HEK293 (cell line): ENCODE data around the gene KRT16.

Source experiments
- CTCF ChIA-PET: fragments of 350-600 bp; formaldehyde crosslinking; extraction: SDS; loops from one replicate; lab custom pipeline; 2021; ENCODE audit warnings: antibody characterized with exemption; lab: Yijun Ruan, JAX
- POLR2A ChIA-PET: fragments of 300-600 bp; formaldehyde crosslinking; extraction: SDS; loops from one replicate; lab custom pipeline; 2020; ENCODE audit warnings: antibody characterized with exemption, inconsistent platforms; lab: Yijun Ruan, JAX
- H3K27ac ChIP-seq: fragments of 200-500 bp; sonication (Bioruptor generic); 2 replicates; pipeline ENCODE4 v1.5.1; 2014; ENCODE audit warnings: low read depth, low read length, control low read depth, inconsistent platforms; ENCODE audit errors: extremely low read depth
- H3K36me3 ChIP-seq, 2 experiments: fragments of 200-500 bp in 1 of 2; sonication (Bioruptor generic) in 1 of 2; 1 replicate in 1 of 2; 2 replicates in 1 of 2; pipeline ENCODE4 v1.5.1; 2014 to 2017; ENCODE audit warnings: inconsistent platforms in 2 of 2, low read length in 2 of 2; ENCODE audit not compliant: control insufficient read depth in 2 of 2, insufficient read depth in 1 of 2
- H3K4me1 ChIP-seq: fragments of 200-500 bp; sonication (Bioruptor generic); 2 replicates; pipeline ENCODE4 v1.5.1; 2014; ENCODE audit warnings: mild to moderate bottlenecking, low read length, inconsistent platforms; ENCODE audit not compliant: control insufficient read depth, insufficient read depth
- H3K4me3 ChIP-seq: 2 replicates; pipeline ENCODE4 v1.5.1; 2011; ENCODE audit warnings: low read depth, mild to moderate bottlenecking, control low read depth, low read length, moderate library complexity
- H3K9me3 ChIP-seq: fragments of 200-500 bp; sonication (Bioruptor generic); 2 replicates; pipeline ENCODE4 v1.5.1; 2014; ENCODE audit warnings: low read depth, low read length, inconsistent platforms; ENCODE audit not compliant: control insufficient read depth, insufficient read depth
- ATF2 ChIP-seq: fragments of 450-650 bp; formaldehyde crosslinking; IDR thresholded peaks from 2 replicates; pipeline ENCODE4 v1.5.1; 2016; ENCODE audit warnings: missing biosample characterization, missing genetic modification characterization, low read depth
- GLI4 ChIP-seq: fragments of 450-650 bp; formaldehyde crosslinking; IDR thresholded peaks from 2 replicates; pipeline ENCODE4 v1.5.1; 2016; ENCODE audit warnings: missing biosample characterization, missing genetic modification characterization
- HOXC10 ChIP-seq: sonication (generic); formaldehyde crosslinking; IDR thresholded peaks from 2 replicates; pipeline ENCODE4 v1.8.1; 2023; ENCODE audit warnings: mild to moderate bottlenecking, missing genetic modification reagents
- KLF1 ChIP-seq: fragments of 450-650 bp; formaldehyde crosslinking; IDR thresholded peaks from 2 replicates; pipeline ENCODE4 v1.5.1; 2016; ENCODE audit warnings: missing biosample characterization, missing genetic modification characterization
- KLF16 ChIP-seq: fragments of 450-650 bp; formaldehyde crosslinking; IDR thresholded peaks from 2 replicates; pipeline ENCODE4 v1.5.1; 2017; ENCODE audit warnings: missing biosample characterization, missing genetic modification characterization
- MZF1 ChIP-seq: fragments of 450-650 bp; formaldehyde crosslinking; IDR thresholded peaks from 2 replicates; pipeline ENCODE4 v1.5.1; 2017; ENCODE audit warnings: missing biosample characterization, missing genetic modification characterization, borderline replicate concordance
- TCF7L2 ChIP-seq: IDR thresholded peaks from 2 replicates; pipeline ENCODE4 v1.6.1; 2011; ENCODE audit warnings: low read depth, mild to moderate bottlenecking, inconsistent platforms, low read length, moderate library complexity, borderline replicate concordance
- ZBTB1 ChIP-seq: fragments of 450-650 bp; formaldehyde crosslinking; IDR thresholded peaks from 2 replicates; pipeline ENCODE4 v1.5.1; 2016; ENCODE audit warnings: missing biosample characterization, missing genetic modification characterization
- ZBTB21 ChIP-seq: fragments of 450-650 bp; formaldehyde crosslinking; IDR thresholded peaks from 2 replicates; pipeline ENCODE4 v1.5.1; 2017; ENCODE audit warnings: missing biosample characterization, missing genetic modification characterization
- ZFP69B ChIP-seq: fragments of 450-650 bp; formaldehyde crosslinking; IDR thresholded peaks from 2 replicates; pipeline ENCODE4 v1.5.1; 2016; ENCODE audit warnings: missing biosample characterization, missing genetic modification characterization
- ZNF133 ChIP-seq: fragments of 450-650 bp; formaldehyde crosslinking; IDR thresholded peaks from 2 replicates; pipeline ENCODE4 v1.5.1; 2016; ENCODE audit warnings: missing biosample characterization, missing genetic modification characterization
- ZNF148 ChIP-seq: fragments of 450-650 bp; formaldehyde crosslinking; IDR thresholded peaks from 2 replicates; pipeline ENCODE4 v1.5.0; 2017; ENCODE audit warnings: missing biosample characterization, missing genetic modification characterization, borderline replicate concordance
- ZNF175 ChIP-seq: fragments of 450-650 bp; formaldehyde crosslinking; IDR thresholded peaks from 2 replicates; pipeline ENCODE4 v1.5.1; 2016; ENCODE audit warnings: missing biosample characterization, missing genetic modification characterization
- ZNF184 ChIP-seq: fragments of 450-650 bp; IDR thresholded peaks from 2 replicates; pipeline ENCODE4 v1.5.1; 2018; ENCODE audit warnings: missing biosample characterization, mild to moderate bottlenecking, missing genetic modification characterization
- ZNF311 ChIP-seq: fragments of 450-650 bp; formaldehyde crosslinking; IDR thresholded peaks from 2 replicates; pipeline ENCODE4 v1.5.1; 2017; ENCODE audit warnings: missing biosample characterization, missing genetic modification characterization, borderline replicate concordance
- ZNF394 ChIP-seq: fragments of 450-650 bp; formaldehyde crosslinking; IDR thresholded peaks from 2 replicates; pipeline ENCODE4 v1.5.1; 2016; ENCODE audit warnings: missing biosample characterization, missing genetic modification characterization, mild to moderate bottlenecking, moderate library complexity, borderline replicate concordance
- ZNF423 ChIP-seq: fragments of 450-650 bp; formaldehyde crosslinking; IDR thresholded peaks from 2 replicates; pipeline ENCODE4 v1.5.1; 2016; ENCODE audit warnings: missing biosample characterization, missing genetic modification characterization
- ZNF426 ChIP-seq: fragments of 450-650 bp; formaldehyde crosslinking; IDR thresholded peaks from 2 replicates; pipeline ENCODE4 v1.5.1; 2017; ENCODE audit warnings: missing biosample characterization, missing genetic modification characterization, mild to moderate bottlenecking, inconsistent platforms, moderate library complexity
- ZNF433 ChIP-seq: fragments of 450-650 bp; formaldehyde crosslinking; IDR thresholded peaks from 2 replicates; pipeline ENCODE4 v1.5.1; 2016; ENCODE audit warnings: missing biosample characterization, missing genetic modification characterization, low read depth
- ZNF501 ChIP-seq: fragments of 450-650 bp; formaldehyde crosslinking; IDR thresholded peaks from 2 replicates; pipeline ENCODE4 v1.5.1; 2016; ENCODE audit warnings: missing biosample characterization, missing genetic modification characterization
- ZNF529 ChIP-seq: fragments of 450-650 bp; formaldehyde crosslinking; IDR thresholded peaks from 2 replicates; pipeline ENCODE4 v1.5.1; 2017; ENCODE audit warnings: missing genetic modification characterization, missing biosample characterization; ENCODE audit not compliant: insufficient replicate concordance
- ZNF549 ChIP-seq: fragments of 450-650 bp; IDR thresholded peaks from 2 replicates; pipeline ENCODE4 v1.5.1; 2018; ENCODE audit warnings: missing biosample characterization, missing genetic modification characterization, mild to moderate bottlenecking, inconsistent platforms, moderate library complexity
- ZNF677 ChIP-seq: fragments of 450-650 bp; IDR thresholded peaks from 2 replicates; pipeline ENCODE4 v1.5.0; 2018; ENCODE audit warnings: missing biosample characterization, mild to moderate bottlenecking, missing genetic modification characterization, moderate library complexity
- ZSCAN23 ChIP-seq: fragments of 450-650 bp; formaldehyde crosslinking; IDR thresholded peaks from 2 replicates; pipeline ENCODE4 v1.5.1; 2016; ENCODE audit warnings: missing biosample characterization, missing genetic modification characterization
- ZSCAN4 ChIP-seq: fragments of 450-650 bp; formaldehyde crosslinking; IDR thresholded peaks from 2 replicates; pipeline ENCODE4 v1.5.1; 2017; ENCODE audit warnings: missing biosample characterization, missing genetic modification characterization
- ZXDB ChIP-seq: fragments of 450-650 bp; formaldehyde crosslinking; IDR thresholded peaks from 2 replicates; pipeline ENCODE4 v1.5.1; 2016; ENCODE audit warnings: missing biosample characterization, missing genetic modification characterization
- TF ChIP-seq, protein P1 (sequence below): fragments of 450-650 bp; formaldehyde crosslinking; IDR thresholded peaks from 2 replicates; pipeline ENCODE4 v1.5.1; 2016; ENCODE audit warnings: missing biosample characterization, missing genetic modification characterization

KRT16 gene

GRCh38 chr17:41658846-41659245, 46.3 kb upstream of the KRT16 start:
- H3K4me3 ChIP-seq: no peak overlapping the region
- ChIA-PET CTCF (interaction anchor here (1.0 to 15.7 kb wide), 5 partner anchors 10 to 801 kb away, joined by 3 to 546 read pairs (median 109); no protein-coding TSS in a partner anchor), POLR2A (no interaction called here)
- H3K36me3 ChIP-seq: no peaks in the 10 kb centered on the region
- no peak overlapping the region for H3K27ac ChIP-seq
- no peaks in the 10 kb centered on the region for H3K9me3 ChIP-seq
- no peaks in the 10 kb centered on the region; the same call in 1 of the 2 replicates for H3K4me1 ChIP-seq
- TF ChIP-seq ZNF501 (tag by site-specific recombination) (no peak), ZNF133 (no peak), ZSCAN23 (tag by site-specific recombination) (no peak), ATF2 (tag by site-specific recombination) (no peak), ZBTB1 (tag by site-specific recombination) (no peak), ZNF426 (tag by site-specific recombination) (no peak), ZNF311 (tag by site-specific recombination) (no peak), ZXDB (tag by site-specific recombination) (no peak), ZSCAN4 (tag by site-specific recombination) (no peak), ZNF677 (tag by site-specific recombination) (no peak), TCF7L2 (no peak), ZFP69B (tag by site-specific recombination) (no peak), KLF1 (no peak), ZBTB21 (no peak), ZNF529 (tag by site-specific recombination) (no peak)
- TF ChIP-seq, protein P1, sequence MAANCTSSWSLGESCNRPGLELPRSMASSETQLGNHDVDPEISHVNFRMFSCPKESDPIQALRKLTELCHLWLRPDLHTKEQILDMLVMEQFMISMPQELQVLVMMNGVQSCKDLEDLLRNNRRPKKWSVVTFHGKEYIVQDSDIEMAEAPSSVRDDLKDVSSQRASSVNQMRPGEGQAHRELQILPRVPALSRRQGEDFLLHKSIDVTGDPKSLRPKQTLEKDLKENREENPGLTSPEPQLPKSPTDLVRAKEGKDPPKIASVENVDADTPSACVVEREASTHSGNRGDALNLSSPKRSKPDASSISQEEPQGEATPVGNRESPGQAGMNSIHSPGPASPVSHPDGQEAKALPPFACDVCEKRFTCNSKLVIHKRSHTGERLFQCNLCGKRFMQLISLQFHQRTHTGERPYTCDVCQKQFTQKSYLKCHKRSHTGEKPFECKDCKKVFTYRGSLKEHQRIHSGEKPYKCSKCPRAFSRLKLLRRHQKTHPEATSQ (tag by site-specific recombination): no peak

DNA sequence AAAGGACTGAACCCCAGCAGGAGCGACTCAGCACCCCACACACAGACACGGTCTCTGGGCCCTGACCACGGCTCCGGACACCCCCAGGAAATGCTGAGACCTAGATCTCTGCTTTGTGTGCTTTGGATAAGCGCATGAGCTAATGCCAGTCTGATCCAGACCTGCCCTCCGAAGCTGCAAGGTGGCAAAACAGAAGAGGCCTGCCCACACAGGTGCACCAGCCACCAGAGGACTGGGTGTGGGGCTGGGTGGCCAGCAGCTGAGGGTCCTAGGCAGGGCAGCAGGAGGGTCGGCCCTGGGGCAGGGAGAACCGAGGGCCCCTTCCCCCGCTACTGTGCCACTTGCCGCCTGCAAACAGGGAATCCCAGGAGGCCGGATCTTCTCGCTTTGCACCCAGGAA, 45.4 kb upstream of the KRT16 start:
- Histone ChIP-seq H3K36me3 (no peaks in the 10 kb centered on the region), H3K4me3 (no peak overlapping the region), H3K27ac (no peak overlapping the region), H3K9me3 (no peaks in the 10 kb centered on the region), H3K4me1 (no peaks in the 10 kb centered on the region; the same call in 1 of the 2 replicates)
- TF ChIP-seq ZNF184 (tag by site-specific recombination): no peak
- CTCF ChIA-PET: interaction anchor here (1.0 to 15.7 kb wide), 5 partner anchors 8 to 800 kb away, joined by 3 to 416 read pairs (median 30); no protein-coding TSS in a partner anchor
- POLR2A ChIA-PET: no interaction called here

DNA sequence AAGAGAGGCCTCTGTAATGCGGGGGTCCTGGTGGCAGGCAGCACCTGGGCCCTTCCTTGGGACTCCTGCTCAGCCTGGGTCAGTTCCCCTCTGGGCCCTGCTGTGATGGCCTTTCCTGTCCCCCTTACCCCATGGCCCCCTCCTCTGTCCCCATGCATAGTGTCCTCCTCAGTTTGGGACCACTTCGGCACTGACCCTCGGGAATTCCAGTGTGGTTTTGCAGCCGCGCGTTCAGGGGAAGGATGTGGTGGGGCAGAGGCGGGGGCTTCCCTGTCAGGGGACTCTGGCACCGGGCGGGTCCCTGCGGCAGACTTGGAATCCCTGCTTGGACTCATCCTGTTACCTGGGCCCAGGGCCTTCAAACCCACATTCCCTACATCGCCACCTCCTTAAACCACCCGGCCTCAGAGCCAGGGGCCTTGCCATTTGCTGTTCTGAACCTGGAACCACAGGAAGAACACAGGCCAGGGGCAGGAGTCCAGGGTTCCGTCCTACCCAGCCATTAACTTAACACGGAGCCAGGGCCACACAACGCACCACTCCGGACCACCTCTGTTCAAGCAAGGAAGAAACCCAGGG, 44.7 kb upstream of the KRT16 start:
- no peaks in the 10 kb centered on the region for H3K9me3 ChIP-seq
- H3K4me3 ChIP-seq: no peak overlapping the region
- H3K4me1 ChIP-seq: no peaks in the 10 kb centered on the region; the same call in 1 of the 2 replicates
- no peak overlapping the region for H3K27ac ChIP-seq
- no peaks in the 10 kb centered on the region for H3K36me3 ChIP-seq
- CTCF ChIA-PET: interaction anchor here (1.3 to 15.7 kb wide), 4 partner anchors 8 to 104 kb away, joined by 5 to 567 read pairs (median 223); no protein-coding TSS in a partner anchor
- POLR2A ChIA-PET: no interaction called here
- TF ChIP-seq ZNF394 (no peak), KLF16 (tag by site-specific recombination) (no peak), MZF1 (tag by site-specific recombination) (no peak), ZNF175 (tag by site-specific recombination) (no peak), GLI4 (no peak), ZNF549 (no peak), ZNF423 (no peak), ZNF433 (tag by site-specific recombination) (no peak), ZNF148 (tag by site-specific recombination) (no peak), HOXC10 (no peak)
